Endodermal cell (in vitro differentiated cells): Measurements from ENCODE around the gene LYPD6. TPM values are rescaled to one million over a fixed set of nuclear protein-coding genes. Genes with fewer than 3 reads are reported as not detected.
A peak's percentile ranks its signal among the peaks of the same experiment; 100 is the strongest.

Experiments used
- DNase-seq: peaks from one replicate; pipeline ENCODE4 v3.0.0-alpha.2; 2017
- H3K27ac ChIP-seq: 2 replicates; pipeline ENCODE4 v1.5.1; 2013; ENCODE audit warnings: mild to moderate bottlenecking, low read depth, low read length, moderate library complexity
- H3K27me3 ChIP-seq: 2 replicates; pipeline ENCODE4 v1.6.1; 2013; ENCODE audit warnings: mild to moderate bottlenecking, low read length, moderate library complexity; ENCODE audit not compliant: insufficient read depth, control insufficient read depth, poor library complexity, severe bottlenecking
- H3K36me3 ChIP-seq: 2 replicates; pipeline ENCODE4 v1.7.0; 2013; ENCODE audit warnings: mild to moderate bottlenecking, low read length, moderate library complexity; ENCODE audit not compliant: control insufficient read depth, insufficient read depth
- H3K4me1 ChIP-seq: one replicate; pipeline ENCODE4 v1.7.0; 2013; ENCODE audit warnings: low read length; ENCODE audit not compliant: control insufficient read depth, insufficient read depth
- H3K4me3 ChIP-seq: 2 replicates; pipeline ENCODE4 v1.5.1; 2013; ENCODE audit warnings: mild to moderate bottlenecking, low read length, moderate library complexity
- H3K9ac ChIP-seq: 2 replicates; pipeline ENCODE4 v1.6.1; 2013; ENCODE audit warnings: mild to moderate bottlenecking, low read length, moderate library complexity; ENCODE audit not compliant: poor library complexity, severe bottlenecking; ENCODE audit errors: extremely low read depth
- H3K9me3 ChIP-seq: 2 replicates; pipeline ENCODE4 v1.6.1; 2013; ENCODE audit warnings: mild to moderate bottlenecking, low read length, moderate library complexity; ENCODE audit not compliant: control insufficient read depth
- H3K27ac Mint-ChIP-seq: 2 replicates; pipeline ENCODE4 v1.8.0; 2020; ENCODE audit warnings: mixed read lengths
- H3K27me3 Mint-ChIP-seq: 2 replicates; pipeline ENCODE4 v1.8.0; 2021; ENCODE audit warnings: mild to moderate bottlenecking, mixed read lengths; ENCODE audit not compliant: insufficient read depth
- H3K36me3 Mint-ChIP-seq: 2 replicates; pipeline ENCODE4 v1.8.0; 2020; ENCODE audit warnings: low read depth, mixed read lengths
- H3K4me1 Mint-ChIP-seq: 2 replicates; pipeline ENCODE4 v1.8.0; 2020; ENCODE audit warnings: mixed read lengths
- H3K4me3 Mint-ChIP-seq: 2 replicates; pipeline ENCODE4 v1.8.0; 2020; ENCODE audit warnings: mild to moderate bottlenecking, moderate library complexity, mixed read lengths
- H3K9me3 Mint-ChIP-seq: 2 replicates; pipeline ENCODE4 v1.8.0; 2020; ENCODE audit warnings: mild to moderate bottlenecking, mixed read lengths
- WGBS, 2 experiments: methylation state at CpG; one replicate each; pipeline versions ENCODE4 v1.1.5 to v1.1.7; 2013; ENCODE audit warnings: missing lambda C conversion rate in 2 of 2, mixed read lengths in 1 of 2; ENCODE audit not compliant: insufficient coverage in 1 of 2, insufficient read length in 1 of 2; 5-methylcytosine and 5-hydroxymethylcytosine counted together
- total RNA-seq, 2 donors: library from RNA; stranded (reverse); fragmentation: NEBNext Ultra II Directional in 1 of 2; extraction: Animal tissue kit (Norgen Biotek cat#: 25700) in 1 of 2; gene quantifications; 2 replicates in 1 of 2; 3 replicates in 1 of 2; pipeline ENCODE4 v1.2.1, GENCODE V29; 2021
- TF ChIP-seq, protein P1 (sequence below): fragments of 200-600 bp; sonication (generic); conservative IDR thresholded peaks from 2 replicates; pipeline ENCODE4 v1.5.0; 2021; ENCODE audit warnings: antibody characterized with exemption, mild to moderate bottlenecking

Gene LYPD6
- total RNA-seq, 2 donors from 2014 or later = 6.7 to 8.5 TPM

DNA sequence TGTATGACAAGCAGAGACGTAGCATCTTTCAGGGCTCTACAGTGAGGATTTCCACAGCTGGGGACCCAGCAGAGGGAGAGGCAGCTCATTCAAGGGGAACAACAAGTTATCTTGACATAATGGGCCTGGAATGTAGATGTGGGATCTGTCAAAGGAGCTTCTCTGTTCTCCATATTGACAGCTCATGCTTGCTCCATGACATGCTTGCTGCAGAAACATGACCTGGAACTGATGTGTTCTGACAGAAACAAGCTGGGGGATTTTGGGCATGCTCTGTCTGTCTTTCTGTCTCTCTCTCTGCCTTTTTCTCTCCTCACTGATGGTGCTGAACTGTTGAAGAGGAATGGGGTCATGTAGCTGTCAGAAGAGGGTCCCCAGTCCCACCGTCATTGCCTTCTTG is 177.6 kb downstream of the LYPD6 start:
- H3K36me3 Mint-ChIP-seq = peaks cover 2% of the 10 kb centered on the region
- H3K4me3 Mint-ChIP-seq = no peak overlapping the region
- 85 to 100% methylated on average over 1 to 2 of the region's 2 CpGs for WGBS, 2 experiments

DNA sequence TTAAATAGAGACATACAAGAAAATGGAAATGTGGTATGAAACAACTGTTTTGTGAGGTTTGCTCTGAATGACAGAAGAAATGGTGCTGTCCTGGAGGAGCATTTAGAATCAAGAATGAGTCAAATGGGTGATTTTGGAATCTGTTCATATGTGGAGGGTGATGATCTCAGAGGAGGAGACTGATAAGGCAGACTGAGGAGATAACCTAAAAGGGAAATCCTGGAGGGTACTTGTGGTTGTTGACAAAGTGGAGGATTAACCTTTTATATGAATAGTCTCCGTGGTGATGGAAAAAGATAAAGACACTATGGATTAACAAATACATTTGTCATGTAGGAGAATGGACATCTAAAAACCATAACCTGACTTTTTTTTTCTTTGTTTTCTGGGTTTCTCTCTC is 183.1 kb downstream of the LYPD6 start:
- H3K4me1 Mint-ChIP-seq = peaks cover 6% of the 10 kb centered on the region
- H3K27ac Mint-ChIP-seq = no peak overlapping the region
- DNase-seq = no peak
- peaks cover 3% of the 10 kb centered on the region for H3K27me3 Mint-ChIP-seq
- no peaks in the 10 kb centered on the region for H3K36me3 ChIP-seq
- H3K9me3 ChIP-seq = peaks cover 7% of the 10 kb centered on the region
- WGBS, 2 experiments = 86% methylated on average over 1 of the region's 1 CpG; no CpG with 5 or more reads in 1 of the 2 experiments
- H3K27ac ChIP-seq = no peak overlapping the region
- no peak overlapping the region for H3K4me3 Mint-ChIP-seq
- H3K9me3 Mint-ChIP-seq = peaks cover 7% of the 10 kb centered on the region
- no peaks in the 10 kb centered on the region for H3K36me3 Mint-ChIP-seq
- H3K4me1 ChIP-seq = no peaks in the 10 kb centered on the region
- H3K4me3 ChIP-seq = no peak overlapping the region
- no peaks in the 10 kb centered on the region for H3K27me3 ChIP-seq
- no peak overlapping the region for H3K9ac ChIP-seq
- TF ChIP-seq, protein P1, sequence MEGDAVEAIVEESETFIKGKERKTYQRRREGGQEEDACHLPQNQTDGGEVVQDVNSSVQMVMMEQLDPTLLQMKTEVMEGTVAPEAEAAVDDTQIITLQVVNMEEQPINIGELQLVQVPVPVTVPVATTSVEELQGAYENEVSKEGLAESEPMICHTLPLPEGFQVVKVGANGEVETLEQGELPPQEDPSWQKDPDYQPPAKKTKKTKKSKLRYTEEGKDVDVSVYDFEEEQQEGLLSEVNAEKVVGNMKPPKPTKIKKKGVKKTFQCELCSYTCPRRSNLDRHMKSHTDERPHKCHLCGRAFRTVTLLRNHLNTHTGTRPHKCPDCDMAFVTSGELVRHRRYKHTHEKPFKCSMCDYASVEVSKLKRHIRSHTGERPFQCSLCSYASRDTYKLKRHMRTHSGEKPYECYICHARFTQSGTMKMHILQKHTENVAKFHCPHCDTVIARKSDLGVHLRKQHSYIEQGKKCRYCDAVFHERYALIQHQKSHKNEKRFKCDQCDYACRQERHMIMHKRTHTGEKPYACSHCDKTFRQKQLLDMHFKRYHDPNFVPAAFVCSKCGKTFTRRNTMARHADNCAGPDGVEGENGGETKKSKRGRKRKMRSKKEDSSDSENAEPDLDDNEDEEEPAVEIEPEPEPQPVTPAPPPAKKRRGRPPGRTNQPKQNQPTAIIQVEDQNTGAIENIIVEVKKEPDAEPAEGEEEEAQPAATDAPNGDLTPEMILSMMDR = no peak

More for the DNA sequence above, 177.6 kb downstream of the LYPD6 start:
- Mint-ChIP-seq H3K27me3 (peaks cover 6% of the 10 kb centered on the region), H3K4me1 (peaks cover 7% of the 10 kb centered on the region), H3K27ac (no peak overlapping the region), H3K9me3 (peaks cover 12% of the 10 kb centered on the region)
- Histone ChIP-seq H3K4me1 (no peaks in the 10 kb centered on the region), H3K36me3 (no peaks in the 10 kb centered on the region), H3K27ac (no peak overlapping the region), H3K4me3 (peak overlapping the region; percentile 23), H3K27me3 (no peaks in the 10 kb centered on the region), H3K9me3 (no peaks in the 10 kb centered on the region), H3K9ac (no peak overlapping the region)
- DNase-seq = no peak
- TF ChIP-seq, protein P1 = no peak
